NCI-H146 treated with DMSO at 0.1 percent for 48 hours (cell line): ENCODE data around the gene QSOX2.
A peak's percentile ranks its signal among the peaks of the same experiment; 100 is the strongest.

Experiments
- DNase-seq: peaks from one replicate; lab custom pipeline; 2025; ENCODE audit not compliant: unreplicated experiment; lab: John Stamatoyannopoulos, UW

The QSOX2 gene

GRCh38 chr9:136204838-136205706 is 40.5 kb downstream of the QSOX2 start, which contains the start of gene LHX3:
TSS of gene LHX3 (minus strand) at chr9:136205128. CDS start at chr9:136205012, 116 bp downstream.
- no peak for DNase-seq

GRCh38 chr9:136204145-136204805 is 41.3 kb downstream of the QSOX2 start:
- no peak for DNase-seq

- no peak for DNase-seq
These were observed 42.0 kb downstream of the QSOX2 start for GRCh38 chr9:136203408-136204144.

GRCh38 chr9:136202454-136203407 is 42.9 kb downstream of the QSOX2 start:
- no peak for DNase-seq

GRCh38 chr9:136201609-136202453 is 43.8 kb downstream of the QSOX2 start:
- no peak for DNase-seq

- no peak for DNase-seq
These were observed 44.4 kb downstream of the QSOX2 start for GRCh38 chr9:136201174-136201573.

- DNase-seq: no peak
These were observed 45.2 kb downstream of the QSOX2 start for GRCh38 chr9:136200424-136200823.

GRCh38 chr9:136199391-136200288 is 46.0 kb downstream of the QSOX2 start:
- DNase-seq: no peak

GRCh38 chr9:136198605-136199083 is 47.0 kb downstream of the QSOX2 start:
- no peak for DNase-seq

GRCh38 chr9:136197930-136198604 is 47.5 kb downstream of the QSOX2 start:
- DNase-seq: no peak

GRCh38 chr9:136197084-136197875 is 48.3 kb downstream of the QSOX2 start:
- no peak for DNase-seq

GRCh38 chr9:136196404-136197083 is 49.1 kb downstream of the QSOX2 start:
- DNase-seq: peak; percentile 59

- DNase-seq: no peak
These were observed 51.1 kb downstream of the QSOX2 start for GRCh38 chr9:136194540-136194939.

GRCh38 chr9:136193891-136194279 is 51.7 kb downstream of the QSOX2 start:
- no peak for DNase-seq

GRCh38 chr9:136193127-136193890 is 52.3 kb downstream of the QSOX2 start:
- DNase-seq: no peak
